Measurements from ENCODE around the gene TMEM161A. TPM values are rescaled to one million over a fixed set of nuclear protein-coding genes. Genes with fewer than 3 reads are reported as not detected.

The TMEM161A gene
- total RNA-seq, 2 experiments from 2014 or later: 8.2 to 10.9 TPM

DNA sequence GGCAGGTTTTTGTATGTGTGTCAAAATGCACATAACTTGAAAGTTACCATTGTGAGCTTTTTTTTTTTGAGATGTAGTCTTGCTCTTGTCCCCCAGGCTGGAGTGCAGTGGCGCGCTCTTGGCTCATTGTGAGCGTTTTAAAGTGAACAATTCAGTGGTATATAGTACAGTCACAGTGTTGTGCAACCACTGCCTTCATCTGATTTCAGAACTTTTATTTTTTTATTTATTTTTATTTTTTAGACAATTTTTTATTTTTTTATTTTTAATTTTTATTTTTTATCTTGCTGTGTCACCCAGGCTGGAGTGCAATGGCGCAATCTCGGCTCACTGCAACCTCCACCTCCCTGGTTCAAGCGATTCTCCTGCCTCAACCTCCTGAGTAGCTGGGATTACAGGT is 59.5 kb downstream of the TMEM161A start:
- H3K4me1 ChIP-seq (ENCODE audit: insufficient read depth, low read length): peaks cover 6% of the 10 kb centered on the region
- Mint-ChIP-seq H3K27ac (no peak overlapping the region), H3K27me3 (no peaks in the 10 kb centered on the region), H3K4me3 (no peak overlapping the region), H3K9me3 (no peaks in the 10 kb centered on the region), H3K4me1 (ENCODE audit: low read depth) (peaks cover 18% of the 10 kb centered on the region), H3K36me3 (ENCODE audit: low read depth) (peaks cover 55% of the 10 kb centered on the region)
- ATAC-seq (ENCODE audit: poor library complexity) (no peak), DNase-seq (no peak)
- no peak overlapping the region for H3K4me3 ChIP-seq (ENCODE audit: low read length)
- CTCF ChIA-PET: no interaction called here
- intact Hi-C loops (cut with DNase I, micrococcal nuclease): no loop called here
- H3K27me3 ChIP-seq (ENCODE audit: control insufficient read depth in 1 of 2, insufficient read depth in 2 of 2, low read length in 2 of 2): no peaks in the 10 kb centered on the region
- H3K27ac ChIP-seq (ENCODE audit: low read depth in 1 of 2, low read length in 2 of 2): no peak overlapping the region
- TF ChIP-seq, protein P1, sequence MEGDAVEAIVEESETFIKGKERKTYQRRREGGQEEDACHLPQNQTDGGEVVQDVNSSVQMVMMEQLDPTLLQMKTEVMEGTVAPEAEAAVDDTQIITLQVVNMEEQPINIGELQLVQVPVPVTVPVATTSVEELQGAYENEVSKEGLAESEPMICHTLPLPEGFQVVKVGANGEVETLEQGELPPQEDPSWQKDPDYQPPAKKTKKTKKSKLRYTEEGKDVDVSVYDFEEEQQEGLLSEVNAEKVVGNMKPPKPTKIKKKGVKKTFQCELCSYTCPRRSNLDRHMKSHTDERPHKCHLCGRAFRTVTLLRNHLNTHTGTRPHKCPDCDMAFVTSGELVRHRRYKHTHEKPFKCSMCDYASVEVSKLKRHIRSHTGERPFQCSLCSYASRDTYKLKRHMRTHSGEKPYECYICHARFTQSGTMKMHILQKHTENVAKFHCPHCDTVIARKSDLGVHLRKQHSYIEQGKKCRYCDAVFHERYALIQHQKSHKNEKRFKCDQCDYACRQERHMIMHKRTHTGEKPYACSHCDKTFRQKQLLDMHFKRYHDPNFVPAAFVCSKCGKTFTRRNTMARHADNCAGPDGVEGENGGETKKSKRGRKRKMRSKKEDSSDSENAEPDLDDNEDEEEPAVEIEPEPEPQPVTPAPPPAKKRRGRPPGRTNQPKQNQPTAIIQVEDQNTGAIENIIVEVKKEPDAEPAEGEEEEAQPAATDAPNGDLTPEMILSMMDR (IDR thresholded peaks at IDR 0.05): no peak
- peaks cover 0 to 4% of the 10 kb centered on the region in 2 experiments for H3K9me3 ChIP-seq (ENCODE audit: control insufficient read depth in 1 of 2, insufficient read depth in 1 of 2, low read length in 2 of 2)
- POLR2A ChIA-PET: no interaction called here
- peaks cover 12% of the 10 kb centered on the region for H3K36me3 ChIP-seq (ENCODE audit: insufficient read depth, low read length)

DNA sequence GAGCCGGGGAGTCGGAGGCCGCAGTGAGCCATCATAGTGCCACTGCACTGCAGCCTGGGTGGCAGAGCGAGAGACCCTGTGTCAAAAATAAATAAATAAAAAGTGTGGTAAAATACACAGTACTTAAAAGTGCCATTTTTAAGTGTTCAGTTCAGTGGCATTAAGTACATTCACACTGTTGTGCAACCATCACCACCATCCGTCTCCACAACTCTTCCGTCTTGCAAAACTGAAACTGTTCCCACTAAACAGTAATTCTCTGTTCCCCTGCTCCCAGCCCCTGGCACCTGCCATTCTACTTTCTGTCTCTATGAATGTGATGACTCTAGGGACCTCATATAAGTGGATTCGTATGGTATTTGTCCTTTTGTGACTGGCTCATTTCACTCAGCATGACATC is 61.2 kb downstream of the TMEM161A start:
- Mint-ChIP-seq H3K4me3 (no peak overlapping the region), H3K27me3 (no peaks in the 10 kb centered on the region), H3K4me1 (ENCODE audit: low read depth) (peaks cover 23% of the 10 kb centered on the region), H3K9me3 (no peaks in the 10 kb centered on the region), H3K36me3 (ENCODE audit: low read depth) (peaks cover 55% of the 10 kb centered on the region), H3K27ac (no peak overlapping the region)
- H3K27me3 ChIP-seq (ENCODE audit: control insufficient read depth in 1 of 2, insufficient read depth in 2 of 2, low read length in 2 of 2): no peaks in the 10 kb centered on the region
- H3K9me3 ChIP-seq (ENCODE audit: control insufficient read depth in 1 of 2, insufficient read depth in 1 of 2, low read length in 2 of 2): peaks cover 0 to 4% of the 10 kb centered on the region in 2 experiments
- TF ChIP-seq, protein P1 (IDR thresholded peaks at IDR 0.05): no peak
- no peak overlapping the region for H3K27ac ChIP-seq (ENCODE audit: low read depth in 1 of 2, low read length in 2 of 2)
- intact Hi-C loops (cut with DNase I, micrococcal nuclease): no loop called here
- POLR2A ChIA-PET: no interaction called here
- no peak for DNase-seq
- H3K4me1 ChIP-seq (ENCODE audit: insufficient read depth, low read length): peaks cover 9% of the 10 kb centered on the region
- no peak overlapping the region for H3K4me3 ChIP-seq (ENCODE audit: low read length)
- CTCF ChIA-PET: no interaction called here
- H3K36me3 ChIP-seq (ENCODE audit: insufficient read depth, low read length): peaks cover 12% of the 10 kb centered on the region
- ATAC-seq (ENCODE audit: poor library complexity): no peak

DNA sequence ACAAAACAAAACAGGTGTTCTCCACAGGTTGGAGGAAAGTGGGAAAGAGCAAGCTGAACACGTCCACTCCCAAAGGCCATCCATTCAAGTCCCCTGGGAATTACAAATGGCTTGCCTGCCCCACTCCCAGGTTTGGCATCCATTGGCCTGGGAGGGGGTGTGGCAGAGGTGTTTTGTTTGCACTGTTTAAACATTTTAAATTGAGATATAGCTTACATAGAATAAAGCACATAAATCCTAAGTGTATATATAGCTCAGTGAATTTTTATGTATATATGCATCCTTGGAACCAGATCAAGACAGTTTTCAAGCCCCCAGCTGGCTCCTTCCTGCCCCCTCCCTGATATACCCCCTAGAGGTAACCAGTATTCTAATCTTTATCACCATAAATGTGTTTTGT is 61.8 kb downstream of the TMEM161A start:
- no peak overlapping the region for H3K4me3 Mint-ChIP-seq
- POLR2A ChIA-PET: no interaction called here
- H3K4me1 ChIP-seq (ENCODE audit: insufficient read depth, low read length): peaks cover 9% of the 10 kb centered on the region
- peaks cover 23% of the 10 kb centered on the region for H3K4me1 Mint-ChIP-seq (ENCODE audit: low read depth)
- CTCF ChIA-PET: no interaction called here
- H3K27me3 Mint-ChIP-seq: no peaks in the 10 kb centered on the region
- DNase-seq: no peak
- no peak overlapping the region for H3K27ac ChIP-seq (ENCODE audit: low read depth in 1 of 2, low read length in 2 of 2)
- H3K9me3 Mint-ChIP-seq: no peaks in the 10 kb centered on the region
- H3K4me3 ChIP-seq (ENCODE audit: low read length): no peak overlapping the region
- peaks cover 53% of the 10 kb centered on the region for H3K36me3 Mint-ChIP-seq (ENCODE audit: low read depth)
- TF ChIP-seq, protein P1 (IDR thresholded peaks at IDR 0.05): no peak
- no peak overlapping the region for H3K27ac Mint-ChIP-seq
- ATAC-seq (ENCODE audit: poor library complexity): no peak
- peaks cover 0 to under 1% of the 10 kb centered on the region in 2 experiments for H3K9me3 ChIP-seq (ENCODE audit: control insufficient read depth in 1 of 2, insufficient read depth in 1 of 2, low read length in 2 of 2)
- H3K27me3 ChIP-seq (ENCODE audit: control insufficient read depth in 1 of 2, insufficient read depth in 2 of 2, low read length in 2 of 2): no peaks in the 10 kb centered on the region
- H3K36me3 ChIP-seq (ENCODE audit: insufficient read depth, low read length): peaks cover 12% of the 10 kb centered on the region
- intact Hi-C loops (cut with DNase I, micrococcal nuclease): no loop called here

All from CD4-positive, alpha-beta T cell (primary cell).